GM18873 (cell line): ENCODE data around the gene SLC25A25.
A peak's percentile ranks its signal among the peaks of the same experiment; 100 is the strongest.
"Not testable (repeated sequence)": the region's sequence is repeated elsewhere in the genome, so short reads cannot be mapped to it uniquely, and the experiment has no call there.

Experiments
- ATAC-seq: cut with Tn5 transposase; IDR thresholded peaks from one replicate; pipeline ENCODE4 v1.9.1; 2021; ENCODE audit warnings: mild to moderate bottlenecking, moderate library complexity, moderate number of reproducible peaks; ENCODE audit not compliant: unreplicated experiment, low FRiP score

The SLC25A25 gene

GRCh38 chr9:128067645-128068385 lies at the start of gene SLC25A25:
Gene SLC25A25 (plus strand): TSS chr9:128068232. CDS start chr9:128068320, 88 bp downstream.
- peak; percentile 62 for ATAC-seq

- no peak for ATAC-seq
Observed at GRCh38 chr9:128020692-128021091, 47.3 kb upstream of the SLC25A25 start.

GRCh38 chr9:128021098-128021497 lies 46.9 kb upstream of the SLC25A25 start:
- no peak for ATAC-seq

GRCh38 chr9:128022886-128023285 lies 45.1 kb upstream of the SLC25A25 start:
- no peak for ATAC-seq

- ATAC-seq = not testable (repeated sequence)
Observed at GRCh38 chr9:128023671-128024070, 44.4 kb upstream of the SLC25A25 start.

GRCh38 chr9:128024761-128025308 lies 43.2 kb upstream of the SLC25A25 start:
- ATAC-seq = no peak

- ATAC-seq = no peak
Observed at GRCh38 chr9:128025736-128026135, 42.3 kb upstream of the SLC25A25 start.

GRCh38 chr9:128026255-128026772 lies 41.7 kb upstream of the SLC25A25 start:
- ATAC-seq = no peak

GRCh38 chr9:128026773-128027541 lies 41.1 kb upstream of the SLC25A25 start:
- no peak for ATAC-seq

- ATAC-seq = no peak
Observed at GRCh38 chr9:128027705-128028104, 40.3 kb upstream of the SLC25A25 start.

- no peak for ATAC-seq
Observed at GRCh38 chr9:128033609-128034008, 34.4 kb upstream of the SLC25A25 start.

GRCh38 chr9:128034821-128035652 lies 33.0 kb upstream of the SLC25A25 start:
- no peak for ATAC-seq

GRCh38 chr9:128036522-128036921 lies 31.5 kb upstream of the SLC25A25 start:
- ATAC-seq = not testable (repeated sequence)

- ATAC-seq = not testable (repeated sequence)
Observed at GRCh38 chr9:128040783-128041182, 27.2 kb upstream of the SLC25A25 start.

- no peak for ATAC-seq
Observed at GRCh38 chr9:128042043-128042442, 26.0 kb upstream of the SLC25A25 start.

GRCh38 chr9:128043467-128043868 lies 24.6 kb upstream of the SLC25A25 start:
- ATAC-seq = no peak

- not testable (repeated sequence) for ATAC-seq
Observed at GRCh38 chr9:128045409-128045808, 22.6 kb upstream of the SLC25A25 start.

- no peak for ATAC-seq
Observed at GRCh38 chr9:128045831-128046230, 22.2 kb upstream of the SLC25A25 start.

GRCh38 chr9:128047231-128047630 lies 20.8 kb upstream of the SLC25A25 start:
- no peak for ATAC-seq

GRCh38 chr9:128048663-128049062 lies 19.4 kb upstream of the SLC25A25 start:
- no peak for ATAC-seq
